ENCODE data around the gene TNFRSF13B. TPM values are rescaled to one million over a fixed set of nuclear protein-coding genes. Genes with fewer than 3 reads are reported as not detected.

The TNFRSF13B gene
- total and polyA plus RNA-seq, 2 donors (not counting 3 experiments of a cell fraction or from before 2014, with no cell fraction given): not detected

GRCh38 chr17:16931318-16932060 is 40.4 kb downstream of the TNFRSF13B start:
- ChIA-PET CTCF (no interaction called here), POLR2A (no interaction called here)
- BruUV-seq (replicated peaks): no TSS peak
- no peaks in the 10 kb centered on the region for H3K79me2 ChIP-seq (ENCODE audit: control insufficient read depth, insufficient read depth, low read length)
- H3K4me1 ChIP-seq (ENCODE audit: control insufficient read depth, extremely low read depth, insufficient read depth, low read length): no peaks in the 10 kb centered on the region
- H2AFZ ChIP-seq (ENCODE audit: low read depth, low read length): no peak overlapping the region
- no peak overlapping the region for H3K4me2 ChIP-seq (ENCODE audit: insufficient read depth, low read length)
- no peak overlapping the region for H3K27ac ChIP-seq (ENCODE audit: insufficient read depth, low read depth, low read length)
- no peaks in the 10 kb centered on the region for H3K36me3 ChIP-seq (ENCODE audit: control insufficient read depth in 2 of 2, extremely low read depth in 1 of 2, insufficient read depth in 2 of 2, low read length in 2 of 2)
- no peak for TF ChIP-seq POLR2A (IDR thresholded peaks at IDR 0.05; ENCODE audit: low read depth, low read length)
- TF ChIP-seq MYC (IDR thresholded peaks at IDR 0.05; ENCODE audit: low read depth, low read length): no peak
- TF ChIP-seq POLR2AphosphoS5 (IDR thresholded peaks at IDR 0.05; ENCODE audit: insufficient read depth, low read depth, low read length): no peak
- TF ChIP-seq FOS (IDR thresholded peaks at IDR 0.05; ENCODE audit: borderline replicate concordance, insufficient read depth, low read length): no peak
- no peak for TF ChIP-seq CTCF (IDR thresholded peaks at IDR 0.05; ENCODE audit: extremely low read depth in 1 of 2, insufficient read depth in 1 of 2, low read depth in 1 of 2, low read length in 2 of 2)
- no peak for TF ChIP-seq MAX (IDR thresholded peaks at IDR 0.05; ENCODE audit: insufficient read depth, insufficient read length)
- TF ChIP-seq GATA2 (IDR thresholded peaks at IDR 0.05; ENCODE audit: insufficient read depth, insufficient read length, low read depth, low read length): no peak
- no peak for TF ChIP-seq JUN (IDR thresholded peaks at IDR 0.05; ENCODE audit: borderline replicate concordance, insufficient read depth, insufficient read length, low read depth)
- TF ChIP-seq EZH2 (IDR thresholded peaks at IDR 0.05; ENCODE audit: borderline replicate concordance, low read depth, low read length, severe bottlenecking): no peak
- no peaks in the 10 kb centered on the region for H3K9me3 ChIP-seq (replicated peaks; ENCODE audit: control insufficient read depth, insufficient read depth, low read length)
- no peak for FAIRE-seq
- intact Hi-C loops (cut with micrococcal nuclease): no loop called here
- DNase-seq (ENCODE audit: low read depth, low spot score): no peak
- no peaks in the 10 kb centered on the region for H3K9me1 ChIP-seq (replicated peaks; ENCODE audit: control insufficient read depth, extremely low read depth, insufficient read depth, low read length)
- H3K9ac ChIP-seq (replicated peaks; ENCODE audit: extremely low read depth, insufficient read depth, low read length): no peak overlapping the region
- dilution Hi-C loops (cut with MboI; ENCODE audit: extremely low pct_ligation_motif_present, low sequenced_read_pairs): no loop called here
- no peak overlapping the region for H3K4me3 ChIP-seq (replicated peaks in 1 of 3; ENCODE audit: insufficient read depth in 1 of 3, low read depth in 1 of 3, low read length in 3 of 3)
- H4K20me1 ChIP-seq (replicated peaks; ENCODE audit: control insufficient read depth, extremely low read depth, insufficient read depth, low read length): no peaks in the 10 kb centered on the region
- no peaks in the 10 kb centered on the region for H3K27me3 ChIP-seq (ENCODE audit: control insufficient read depth in 2 of 2, insufficient read depth in 2 of 2, low read length in 2 of 2)
